Activated CD4-positive, CD25-positive, alpha-beta regulatory T cell treated with anti-CD3 and anti-CD28 coated beads, Interleukin-2, amount 50 U/mL, for 24 hours (primary cell): ENCODE measurements around the gene MYO7A.
A peak's percentile ranks its signal among the peaks of the same experiment; 100 is the strongest.

Source experiments
- ATAC-seq, 2 donors: fragments of 150-1000 bp; cut with Tn5 transposase; one replicate each; pipeline ENCODE4 v1.10.0; 2021; ENCODE audit warnings: mild to moderate bottlenecking in 1 of 2, moderate library complexity in 1 of 2

The MYO7A gene

DNA sequence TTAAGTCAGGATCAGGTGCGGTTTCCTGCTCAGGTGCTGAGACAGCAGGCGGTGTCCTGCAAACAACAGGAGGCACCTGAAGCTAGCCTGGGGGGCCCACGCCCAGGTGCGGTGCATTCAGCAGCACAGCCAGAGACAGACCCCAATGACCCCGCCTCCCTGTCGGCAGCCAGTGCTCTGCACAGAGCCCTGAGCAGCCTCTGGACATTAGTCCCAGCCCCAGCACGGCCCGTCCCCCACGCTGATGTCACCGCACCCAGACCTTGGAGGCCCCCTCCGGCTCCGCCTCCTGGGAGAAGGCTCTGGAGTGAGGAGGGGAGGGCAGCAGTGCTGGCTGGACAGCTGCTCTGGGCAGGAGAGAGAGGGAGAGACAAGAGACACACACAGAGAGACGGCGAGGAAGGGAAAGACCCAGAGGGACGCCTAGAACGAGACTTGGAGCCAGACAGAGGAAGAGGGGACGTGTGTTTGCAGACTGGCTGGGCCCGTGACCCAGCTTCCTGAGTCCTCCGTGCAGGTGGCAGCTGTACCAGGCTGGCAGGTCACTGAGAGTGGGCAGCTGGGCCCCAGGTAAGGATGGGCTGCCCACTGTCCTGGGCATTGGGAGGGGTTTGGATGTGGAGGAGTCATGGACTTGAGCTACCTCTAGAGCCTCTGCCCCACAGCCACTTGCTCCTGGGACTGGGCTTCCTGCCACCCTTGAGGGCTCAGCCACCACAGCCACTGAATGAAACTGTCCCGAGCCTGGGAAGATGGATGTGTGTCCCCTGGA lies at the start of gene MYO7A:
Gene MYO7A, plus strand, starts transcription at position 327 of the 772 bp plus-strand sequence. CDS start 2,389 bp downstream, outside the sequence.
- ATAC-seq: no peak

DNA sequence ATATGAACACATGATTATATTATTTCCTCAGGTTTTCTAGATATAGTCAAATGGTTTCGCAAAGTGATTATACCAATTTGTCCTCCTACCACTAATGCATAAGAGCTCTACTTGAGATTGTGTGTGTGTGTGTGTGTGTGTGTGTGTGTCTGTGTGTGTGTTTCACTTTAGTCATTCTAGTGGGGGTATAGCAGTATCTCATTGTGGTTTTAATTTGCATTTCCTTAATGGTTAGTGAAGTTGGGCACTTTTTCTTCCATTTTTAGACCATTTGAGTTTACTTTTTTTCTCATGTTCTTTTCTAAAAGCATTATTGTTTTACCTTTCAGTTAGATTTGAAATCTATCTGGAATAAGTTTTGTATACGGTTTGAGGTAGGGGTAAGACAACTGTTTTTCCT lies 48.4 kb upstream of the MYO7A start:
- ATAC-seq: no peak

DNA sequence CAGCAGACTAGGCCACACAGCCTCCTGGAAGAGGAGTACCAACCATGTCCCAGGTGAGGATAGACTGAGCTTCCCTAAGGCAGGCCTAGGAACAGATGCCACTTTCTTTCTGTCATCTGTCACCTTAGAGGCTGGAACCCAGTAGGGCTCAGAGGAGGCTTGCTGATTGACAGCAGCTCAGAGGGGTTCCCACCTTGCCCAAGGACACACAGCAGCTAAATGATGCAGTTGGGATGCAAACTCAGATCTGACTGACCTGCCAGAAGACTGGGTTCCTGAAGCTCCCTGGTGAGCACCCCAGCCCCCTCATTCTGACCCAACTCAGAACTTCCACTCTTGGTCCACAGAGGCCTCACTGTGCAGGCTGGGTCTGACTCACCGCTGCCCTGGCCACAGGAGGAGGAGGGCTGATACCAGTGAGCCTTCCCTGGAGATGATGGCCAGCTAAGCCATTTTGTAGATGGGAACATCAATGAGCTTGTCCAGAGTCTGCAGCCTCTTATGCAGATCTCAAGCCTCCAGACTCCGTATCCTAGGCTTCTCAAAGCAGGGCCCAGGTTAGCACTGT lies 47.3 kb upstream of the MYO7A start:
- no peak for ATAC-seq

DNA sequence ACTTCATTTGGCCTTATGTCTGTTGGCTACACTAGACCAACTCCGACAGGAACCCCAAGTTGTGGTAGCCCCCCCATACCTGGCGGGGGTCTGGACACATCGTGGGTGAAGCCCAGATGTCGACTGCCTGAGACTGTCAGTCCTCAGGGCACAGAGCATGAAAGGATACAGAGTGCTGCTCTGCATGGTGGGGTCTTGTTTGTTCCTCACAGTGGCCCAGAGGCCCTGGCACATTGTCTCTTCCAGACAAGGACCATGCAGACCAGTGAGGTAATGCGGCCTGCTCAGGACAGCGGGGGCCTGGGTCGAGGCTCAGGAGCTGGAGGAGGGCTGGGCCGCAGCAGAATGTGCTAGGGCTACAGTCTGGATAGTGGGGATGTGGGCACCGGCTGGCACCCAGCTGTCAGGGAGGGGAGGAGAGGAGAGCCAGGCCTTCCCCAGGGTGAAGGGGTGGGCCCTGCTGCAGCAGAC lies 46.6 kb upstream of the MYO7A start:
- no peak for ATAC-seq

DNA sequence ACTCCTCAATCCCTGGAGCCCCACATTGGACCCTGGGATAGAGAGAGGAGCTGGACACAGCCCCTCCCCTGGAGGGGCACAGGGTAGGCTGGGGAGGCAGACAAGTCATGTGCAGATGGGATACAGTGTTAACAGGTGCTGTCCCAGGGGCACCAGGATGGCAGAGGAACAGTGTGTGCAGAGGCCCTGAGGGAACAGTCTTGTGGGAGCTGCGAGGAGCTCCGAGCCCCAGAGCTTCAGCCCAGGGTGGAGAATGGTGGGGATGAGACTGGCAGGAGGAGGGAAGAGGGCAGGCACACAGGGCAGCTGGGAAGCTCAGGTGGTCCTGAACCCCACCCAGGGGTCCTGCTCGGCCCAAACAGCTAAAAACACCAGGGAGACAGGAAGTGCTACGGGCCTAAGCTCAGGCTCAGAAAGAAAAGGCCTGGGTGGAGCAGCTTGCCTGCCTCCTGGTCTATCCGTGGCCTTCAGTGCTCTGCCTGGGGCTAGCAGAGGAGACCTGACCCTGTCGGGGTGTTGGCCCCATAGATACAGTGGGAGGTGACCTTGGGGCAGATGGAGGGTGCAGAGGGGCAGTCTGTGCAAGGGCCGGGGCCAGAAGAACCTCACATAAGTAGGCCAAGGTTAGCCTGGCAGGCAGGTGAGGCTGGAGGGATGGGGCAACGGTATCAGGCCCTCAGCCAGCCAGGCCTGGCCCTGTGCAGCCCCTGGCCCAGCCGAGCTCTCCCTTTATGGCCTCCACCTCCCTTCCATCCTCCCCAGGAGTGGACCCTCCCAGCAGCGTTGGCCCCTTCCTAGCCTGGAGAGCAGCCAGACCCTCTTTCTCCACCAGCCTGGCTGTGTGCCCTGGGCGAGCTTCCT lies 45.8 kb upstream of the MYO7A start:
- peak; percentile 15 to 17 for ATAC-seq

DNA sequence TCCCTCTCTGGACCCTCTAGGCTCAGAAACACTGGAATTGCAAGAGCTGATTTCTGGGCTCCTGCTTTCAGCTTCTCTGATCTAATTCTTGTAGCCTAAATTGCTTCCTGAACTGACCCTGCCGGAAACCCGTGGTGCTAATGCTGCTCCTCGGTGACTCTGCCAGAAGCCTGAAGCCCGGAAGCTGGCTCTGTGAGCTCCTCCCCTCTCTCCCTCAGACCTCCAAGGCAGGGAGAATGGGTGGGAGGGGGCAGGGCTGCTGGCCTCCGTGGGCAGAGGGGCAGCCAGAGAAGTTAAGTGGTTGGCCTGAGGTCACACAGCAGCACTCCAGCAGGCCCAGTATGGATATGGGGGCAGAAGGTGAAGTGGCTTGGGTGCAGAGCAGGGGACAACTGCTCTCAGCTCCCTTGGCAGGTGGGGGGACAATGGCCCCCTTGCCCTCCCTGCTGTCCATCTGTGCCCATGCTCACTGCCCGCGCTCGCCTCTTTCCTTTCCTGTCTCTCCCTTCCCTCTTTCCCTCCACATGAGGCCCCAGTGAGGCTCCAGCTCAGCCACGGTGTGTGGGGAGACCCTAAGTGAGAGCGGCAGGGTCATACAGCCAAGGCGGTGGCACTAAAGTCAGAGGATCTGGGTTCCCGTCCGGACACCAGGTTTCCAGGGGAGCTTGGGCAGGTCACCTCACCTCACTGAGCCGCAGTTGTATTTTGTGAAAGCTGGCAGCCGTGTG lies 45.0 kb upstream of the MYO7A start:
- peak; percentile 72 to 87 for ATAC-seq

DNA sequence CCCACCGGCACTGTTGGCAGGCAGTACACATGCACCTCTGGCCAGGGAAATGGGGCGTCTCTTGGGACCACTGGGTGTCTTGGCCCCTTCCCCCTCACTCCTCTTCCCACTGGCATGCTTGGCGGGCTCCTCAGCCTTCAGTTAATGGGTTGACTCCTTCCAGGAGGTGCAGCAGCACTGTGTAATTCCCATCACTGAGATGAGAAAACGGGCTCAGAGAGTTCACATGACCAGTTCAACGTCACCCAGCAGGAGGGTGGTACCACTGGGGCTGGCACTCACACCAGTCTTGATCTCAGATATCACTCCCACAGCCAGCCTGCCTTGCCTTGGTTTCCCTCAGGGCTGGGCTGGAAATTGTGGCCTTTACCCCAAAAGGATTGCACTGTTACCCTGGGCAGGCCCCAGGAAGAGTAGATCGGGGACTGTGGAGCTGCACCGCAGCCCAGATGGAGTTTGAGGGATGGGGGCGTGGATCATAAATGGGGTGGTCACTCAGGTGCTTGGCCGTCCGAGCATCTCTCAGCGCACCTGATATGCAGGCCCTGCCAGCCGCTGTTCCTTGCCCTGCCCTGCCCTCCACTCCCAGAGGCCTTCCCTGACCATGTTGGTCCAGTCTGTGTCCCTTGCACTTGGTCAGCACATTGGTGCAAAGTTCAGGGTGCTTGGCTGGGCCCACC lies 44.3 kb upstream of the MYO7A start:
- ATAC-seq: no peak

DNA sequence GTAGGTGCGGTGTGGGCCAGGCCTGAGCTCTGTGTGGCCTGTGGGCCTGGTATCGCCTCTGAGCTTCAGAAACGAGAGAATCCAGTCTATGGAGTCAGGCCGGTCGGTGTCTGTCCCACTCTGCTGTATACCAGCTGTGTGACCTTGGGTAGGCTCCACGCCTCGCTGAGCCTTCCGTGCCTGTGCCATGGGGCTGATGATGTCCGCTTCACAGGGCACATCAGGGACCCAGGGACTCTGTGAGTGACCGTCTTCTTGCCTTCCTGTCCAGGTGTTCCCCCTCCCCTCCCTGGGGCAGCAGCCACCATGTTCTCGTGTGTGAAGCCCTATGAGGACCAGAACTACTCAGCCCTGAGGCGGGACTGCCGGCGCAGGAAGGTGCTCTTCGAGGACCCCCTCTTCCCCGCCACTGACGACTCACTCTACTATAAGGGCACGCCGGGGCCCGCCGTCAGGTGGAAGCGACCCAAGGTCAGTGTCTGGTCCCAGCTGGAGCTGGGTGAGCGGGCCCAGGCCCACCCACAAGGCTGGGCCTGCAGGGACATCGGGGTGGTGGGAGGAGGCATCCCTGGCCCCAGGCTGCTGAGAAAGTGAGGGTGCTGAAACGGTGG lies 43.4 kb upstream of the MYO7A start:
- ATAC-seq: no peak

DNA sequence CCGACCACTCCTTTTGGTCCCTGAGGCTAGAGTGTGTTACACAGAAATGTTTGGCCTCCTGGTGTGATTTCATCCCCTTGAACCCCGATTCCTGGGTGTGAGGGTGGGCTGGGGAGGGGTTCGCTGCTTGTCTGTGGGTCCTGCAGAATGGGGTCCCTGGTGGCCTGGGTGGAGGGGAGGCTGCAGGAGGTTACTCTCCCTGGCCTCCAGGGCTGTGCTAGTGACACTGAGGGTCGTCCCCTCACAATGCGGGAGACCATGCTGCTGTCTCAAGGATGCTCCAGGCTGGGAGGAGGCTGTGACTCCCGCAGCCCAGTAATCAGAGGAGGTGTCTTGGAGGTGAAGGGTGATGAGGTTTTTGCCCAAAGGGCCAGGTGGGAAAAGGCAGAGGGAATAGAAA lies 42.4 kb upstream of the MYO7A start:
- no peak for ATAC-seq

DNA sequence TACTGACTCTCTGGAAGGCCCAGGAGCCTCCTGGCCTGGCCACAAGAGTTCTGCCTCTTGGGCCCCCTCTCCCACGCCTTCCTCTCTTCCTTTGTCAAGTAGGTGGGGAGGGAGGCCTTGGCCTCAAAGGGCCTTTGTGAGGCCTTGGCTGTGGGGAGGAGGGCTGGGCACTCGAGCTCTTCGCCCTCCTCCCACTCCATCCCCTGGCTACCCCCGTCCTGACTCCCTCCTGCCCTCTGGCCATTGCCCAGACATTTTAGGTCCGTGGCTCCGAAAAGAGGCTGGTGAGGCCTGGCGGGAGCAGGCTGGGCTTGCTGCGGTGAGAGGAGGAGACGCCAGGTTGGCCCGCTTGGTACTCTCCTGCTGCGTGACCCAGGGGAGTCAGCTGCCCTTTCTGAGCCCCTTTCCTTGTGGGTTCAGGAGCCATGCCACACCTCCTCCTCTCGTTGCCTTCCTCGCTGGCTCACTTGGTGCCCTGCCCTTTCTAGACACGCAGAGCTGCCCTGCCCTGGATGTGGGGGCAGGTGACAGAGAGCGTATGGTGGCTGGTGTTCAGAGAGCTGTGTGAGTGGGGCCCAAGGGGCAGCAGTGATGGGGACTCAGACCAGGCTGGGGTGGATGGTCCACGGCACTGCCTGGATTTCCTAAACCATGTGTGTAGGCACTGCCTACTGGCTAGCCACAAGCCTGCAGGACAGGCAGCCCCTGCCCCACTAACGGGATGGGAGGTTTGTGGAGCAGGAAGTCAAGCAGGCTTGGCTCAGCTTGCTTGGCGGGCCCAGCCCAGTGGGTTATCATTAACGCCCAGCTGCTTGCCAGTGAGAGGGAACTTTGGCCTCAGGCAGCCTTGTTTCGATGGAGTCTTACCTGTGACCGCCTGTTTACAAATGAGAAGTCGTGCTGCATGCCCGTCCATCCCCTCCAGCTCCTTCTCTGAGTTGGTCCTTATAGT lies 41.2 kb upstream of the MYO7A start:
- ATAC-seq: no peak

DNA sequence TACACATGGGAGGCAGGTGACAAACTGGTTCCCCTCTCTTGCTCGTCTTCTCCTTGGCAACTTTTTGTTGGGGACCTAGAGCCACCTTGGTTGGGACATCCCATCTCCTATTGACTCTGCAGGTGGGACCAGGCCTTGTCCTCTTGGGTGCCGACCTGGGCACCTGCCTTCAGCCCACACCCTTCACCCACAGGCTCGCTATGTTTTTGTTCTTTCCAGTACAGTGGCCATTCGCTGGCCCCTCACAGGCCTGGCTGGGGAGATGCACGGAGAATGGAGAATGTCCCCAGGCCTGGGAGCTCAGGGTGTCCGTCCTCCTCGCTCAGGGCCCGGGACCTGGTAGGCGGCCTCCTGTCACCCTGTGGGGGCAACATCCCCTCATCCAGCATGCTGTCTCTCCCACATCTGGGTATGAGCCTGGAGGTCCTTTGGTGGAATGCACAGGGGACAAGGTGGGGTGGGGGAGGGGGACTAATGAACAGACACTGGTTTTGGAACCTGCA lies 40.3 kb upstream of the MYO7A start:
- no peak for ATAC-seq

DNA sequence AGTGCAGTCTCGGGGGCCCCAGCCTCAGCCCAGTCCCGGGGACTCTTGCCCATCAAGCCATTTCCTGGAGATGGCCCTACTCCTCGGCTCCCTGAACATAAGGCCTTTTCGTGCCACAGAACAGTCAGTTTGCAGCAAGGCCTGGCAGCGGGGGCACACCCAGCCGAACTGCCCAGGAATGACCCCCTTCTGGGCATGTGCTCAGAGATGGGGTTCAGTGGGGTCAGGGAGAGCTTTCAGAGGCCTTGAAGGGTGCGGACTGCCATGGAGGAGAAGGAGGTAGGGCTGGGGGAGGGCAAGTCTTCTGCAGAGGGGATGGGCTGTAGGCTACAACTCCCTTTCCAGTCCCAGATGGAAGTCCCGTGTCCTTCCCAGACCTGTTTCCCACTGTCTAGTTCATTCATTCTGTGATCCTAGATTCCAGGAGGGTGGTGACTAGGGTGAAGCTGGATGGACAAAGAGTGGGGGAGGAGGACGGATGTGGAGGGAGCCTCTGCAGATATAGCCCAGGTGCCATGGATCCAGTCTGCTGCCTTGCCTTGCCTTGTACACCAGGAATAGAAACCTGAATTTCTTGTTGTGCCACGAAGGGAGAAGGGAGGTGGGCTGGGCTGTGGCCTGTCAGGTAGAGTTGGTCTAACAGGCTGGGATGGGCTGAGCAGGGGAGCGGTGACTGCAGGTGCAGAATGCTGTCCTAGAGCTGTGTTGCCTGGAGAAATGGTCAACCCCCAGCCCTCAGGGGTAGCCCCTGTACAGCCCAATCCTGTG lies 39.6 kb upstream of the MYO7A start:
- no peak for ATAC-seq

DNA sequence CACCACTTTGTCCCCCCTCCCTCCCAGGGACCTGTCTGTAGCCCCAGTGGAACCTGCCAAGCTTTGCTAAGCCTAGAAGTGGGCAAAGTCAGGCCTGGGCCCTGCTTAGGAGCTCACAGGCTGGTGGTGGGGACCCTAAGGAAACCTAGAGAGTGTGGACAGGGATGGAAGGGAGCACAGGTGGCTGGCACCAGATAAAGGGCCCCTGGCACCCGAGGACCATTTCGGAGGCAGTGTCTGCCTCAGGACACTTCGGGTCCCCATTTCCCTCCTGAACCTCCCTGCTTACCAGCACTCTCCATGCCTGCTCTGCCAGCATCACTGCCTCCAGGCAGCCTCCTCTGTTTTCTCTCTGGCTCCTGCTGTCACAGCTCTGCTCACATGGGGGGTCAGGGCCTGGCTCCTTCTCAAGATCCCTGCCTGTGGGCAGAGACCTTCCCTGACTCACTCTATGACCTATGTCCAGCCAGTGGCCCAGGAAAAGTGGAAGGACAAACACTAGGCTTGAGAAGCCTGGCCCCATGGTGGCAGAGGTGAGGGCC lies 39.0 kb upstream of the MYO7A start:
- ATAC-seq: no peak

DNA sequence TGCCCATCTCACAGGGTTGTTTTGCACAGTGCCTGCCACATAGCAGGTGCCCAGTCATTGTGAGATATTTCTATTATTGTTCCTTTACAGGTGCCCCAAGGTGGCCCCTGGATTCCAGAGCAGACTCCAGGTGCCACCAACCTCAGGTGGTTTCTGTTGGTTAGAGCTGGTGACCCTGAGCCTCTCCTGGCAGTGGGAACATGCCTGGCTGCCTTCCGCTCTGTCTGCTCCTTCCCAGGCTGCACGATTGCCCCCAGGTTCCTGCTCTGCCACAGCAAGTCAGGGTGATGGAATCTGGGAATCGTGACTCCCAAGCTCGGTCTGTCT lies 38.0 kb upstream of the MYO7A start:
- ATAC-seq: no peak

DNA sequence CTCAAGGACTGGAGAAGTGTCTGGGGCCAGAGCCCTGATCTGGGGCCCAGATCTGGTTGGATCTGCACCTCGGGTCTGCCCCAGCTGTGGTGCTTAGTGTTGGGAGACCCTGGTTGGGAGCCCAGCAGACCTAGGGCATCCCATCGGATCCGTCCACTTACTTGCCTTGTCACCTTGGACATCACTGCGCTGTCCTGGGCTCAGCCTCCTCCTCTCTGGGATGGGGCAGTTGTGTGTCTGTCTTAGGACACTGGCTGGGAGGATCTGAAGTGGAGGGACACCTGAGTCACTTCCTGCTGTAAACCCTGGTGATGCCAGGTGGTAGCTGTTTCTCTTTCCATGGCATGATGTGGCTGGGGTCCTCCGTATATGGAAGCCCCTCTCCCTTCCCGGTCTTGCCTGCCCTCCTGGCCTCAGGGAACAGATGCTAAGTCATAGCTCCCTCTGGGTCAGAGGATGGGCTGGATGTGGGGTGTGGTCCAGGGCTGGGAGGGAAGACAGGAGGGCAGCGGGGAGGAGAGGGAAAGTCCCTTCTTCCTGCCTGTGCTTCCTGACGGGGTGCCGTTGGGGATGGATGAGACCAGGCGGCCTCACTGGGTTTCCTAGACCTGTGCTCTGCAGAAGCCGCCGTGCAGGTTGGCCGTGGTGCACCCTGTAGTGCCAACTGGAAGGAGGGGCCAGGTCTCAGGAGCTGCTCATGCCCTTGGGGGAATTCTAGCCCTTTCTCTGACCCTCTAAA lies 37.5 kb upstream of the MYO7A start:
- no peak for ATAC-seq

DNA sequence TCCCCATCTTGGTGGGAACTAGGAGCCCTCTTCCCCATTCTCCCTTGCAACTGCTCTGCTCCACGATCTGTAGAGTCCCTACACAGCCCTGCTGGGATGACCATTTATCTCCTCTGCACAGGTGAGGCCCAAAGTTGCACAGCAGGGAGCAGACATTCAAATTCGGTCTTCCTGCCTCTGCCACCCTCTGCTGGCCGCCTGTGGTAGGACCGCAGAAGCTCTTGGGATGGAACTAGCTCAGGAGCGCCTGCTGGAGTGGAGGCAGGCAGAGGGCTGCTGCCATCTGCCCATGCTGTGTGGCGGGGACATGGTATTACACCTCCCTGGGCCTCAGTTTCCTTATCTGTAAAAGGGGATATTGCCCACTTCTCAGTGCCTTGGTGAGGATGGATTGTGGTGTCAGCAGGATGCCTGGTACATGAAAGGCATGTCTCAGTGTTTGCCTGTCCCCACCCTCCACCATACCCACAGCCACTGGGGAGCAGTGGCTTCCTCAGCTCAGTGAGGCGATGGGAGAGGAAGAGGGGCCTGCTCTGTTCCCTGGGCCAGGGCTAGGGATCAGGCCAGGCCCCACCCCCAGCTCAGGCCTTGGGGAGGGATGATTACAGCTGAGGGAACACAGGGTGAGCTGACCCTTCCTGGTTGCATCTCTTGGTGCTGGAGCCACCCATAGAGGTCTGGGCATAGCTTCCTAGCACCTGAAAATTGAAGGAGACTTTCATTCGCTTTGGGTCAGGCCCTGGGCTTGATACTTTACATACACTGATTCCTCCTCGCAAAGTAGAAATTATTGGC lies 36.7 kb upstream of the MYO7A start:
- ATAC-seq: peak; percentile 74 to 83

DNA sequence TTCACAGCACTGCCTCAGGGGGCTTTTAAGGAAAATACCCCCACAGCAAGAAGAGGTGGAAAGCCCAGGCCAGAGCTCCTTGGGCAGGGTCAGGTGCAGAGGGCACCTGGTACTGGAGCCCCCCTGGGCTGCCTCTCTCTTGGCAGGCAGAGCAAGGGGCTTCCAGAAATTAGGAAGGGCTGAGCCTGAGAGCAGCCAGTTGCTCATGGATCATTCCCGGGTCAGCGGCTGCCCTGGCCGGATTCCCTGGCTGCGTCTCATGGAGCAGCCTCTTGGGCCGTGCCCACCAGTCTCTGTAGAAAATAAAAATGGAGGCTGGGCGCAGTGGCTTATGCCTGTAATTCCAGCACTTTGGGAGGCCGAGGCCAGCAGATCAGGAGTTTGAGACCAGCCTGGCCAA lies 35.7 kb upstream of the MYO7A start:
- no peak for ATAC-seq
